B cell (primary cell): ENCODE results near the gene SLC39A11. TPM values are rescaled to one million over a fixed set of nuclear protein-coding genes. Genes with fewer than 3 reads are reported as not detected.

Experiments used
- ATAC-seq: fragments of 200-7000 bp; cut with Tn5 transposase; one replicate; pipeline ENCODE4 v1.10.0; 2021; ENCODE audit warnings: low read depth, mild to moderate bottlenecking, moderate number of reproducible peaks, moderate library complexity
- CTCF ChIA-PET: fragments of 350-600 bp; sonication (Branson Sonifier 250); formaldehyde crosslinking; loops from one replicate; lab custom pipeline; 2021; ENCODE audit warnings: antibody characterized with exemption, inconsistent platforms; lab: Charles Lee
- POLR2A ChIA-PET: fragments of 350-600 bp; sonication (Branson Sonifier 250); formaldehyde crosslinking; loops from one replicate; lab custom pipeline; 2021; ENCODE audit warnings: antibody characterized with exemption; lab: Charles Lee
- DNase-seq: peaks from one replicate; pipeline ENCODE4 v3.0.0; 2013
- H2AFZ ChIP-seq: 2 replicates; pipeline ENCODE4 v1.6.1; 2012; ENCODE audit warnings: mild to moderate bottlenecking, low read depth, low read length; ENCODE audit not compliant: insufficient read depth, poor library complexity, severe bottlenecking
- H3K27ac ChIP-seq, 2 donors: 1 replicate in 1 of 2; 2 replicates in 1 of 2; pipeline ENCODE4 v1.5.1; 2012 to 2013; ENCODE audit warnings: low read length in 2 of 2, mild to moderate bottlenecking in 2 of 2, moderate library complexity in 1 of 2
- H3K27me3 ChIP-seq, 4 experiments: fragments of 200-600 bp in 1 of 4; sonication (generic) in 1 of 4; replicated peaks in 1 of 4; 1 replicate in 2 of 4; 2 replicates in 2 of 4; pipeline versions ENCODE4 v1.6.1 to v1.7.0; 2013 to 2016; ENCODE audit warnings: low read length in 3 of 4, mild to moderate bottlenecking in 2 of 4, mixed read lengths in 1 of 4, moderate library complexity in 1 of 4; ENCODE audit not compliant: insufficient read depth in 4 of 4, control insufficient read depth in 3 of 4; ENCODE audit errors: control extremely low read depth in 1 of 4
- H3K36me3 ChIP-seq, 2 experiments: replicated peaks in 1 of 2; 1 replicate in 1 of 2; 2 replicates in 1 of 2; pipeline versions ENCODE4 v1.6.1 to v1.7.1; 2013; ENCODE audit warnings: low read length in 1 of 2; ENCODE audit not compliant: insufficient read depth in 2 of 2, control insufficient read depth in 1 of 2; ENCODE audit errors: control extremely low read depth in 1 of 2, extremely low read depth in 1 of 2
- H3K4me1 ChIP-seq, 2 donors: fragments of 200-600 bp in 1 of 2; sonication (generic) in 1 of 2; 1 replicate in 1 of 2; 2 replicates in 1 of 2; pipeline versions ENCODE4 v1.5.1 to v1.6.1; 2013 to 2017; ENCODE audit warnings: low read length in 2 of 2; ENCODE audit not compliant: control insufficient read depth in 2 of 2, insufficient read depth in 2 of 2
- H3K4me2 ChIP-seq: replicated peaks from 2 replicates; pipeline ENCODE3; 2012; ENCODE audit warnings: mild to moderate bottlenecking, low read depth, low read length; ENCODE audit not compliant: poor library complexity, severe bottlenecking
- H3K4me3 ChIP-seq, 5 experiments: fragments of 200-600 bp in 1 of 5; sonication (generic) in 1 of 5; 1 replicate in 3 of 5; 2 replicates in 2 of 5; pipeline versions ENCODE4 v1.5.1 to v1.7.0; 2011 to 2016; ENCODE audit warnings: low read length in 4 of 5, mild to moderate bottlenecking in 4 of 5, low read depth in 2 of 5, control low read depth in 1 of 5, moderate library complexity in 1 of 5; ENCODE audit not compliant: insufficient read depth in 1 of 5; ENCODE audit errors: control extremely low read depth in 1 of 5, extremely low read depth in 1 of 5
- H3K79me2 ChIP-seq: fragments of 200-600 bp; sonication (generic); one replicate; pipeline ENCODE4 v1.6.0; 2016; ENCODE audit warnings: low read length; ENCODE audit not compliant: control insufficient read depth, insufficient read depth
- H3K9ac ChIP-seq: fragments of 200-600 bp; sonication (generic); 2 replicates; pipeline ENCODE4 v1.6.1; 2017; ENCODE audit warnings: mild to moderate bottlenecking, low read length, moderate library complexity
- H3K9me3 ChIP-seq, 3 donors: one replicate each; pipeline versions ENCODE4 v1.6.1 to v1.7.1; 2013; ENCODE audit warnings: low read length in 2 of 3; ENCODE audit not compliant: control insufficient read depth in 2 of 3, insufficient read depth in 1 of 3; ENCODE audit errors: control extremely low read depth in 1 of 3
- H4K20me1 ChIP-seq: 2 replicates; pipeline ENCODE4 v1.6.0; 2012; ENCODE audit warnings: mild to moderate bottlenecking, low read length; ENCODE audit not compliant: insufficient read depth, control insufficient read depth, poor library complexity, severe bottlenecking
- H3K27ac Mint-ChIP-seq: one replicate; pipeline ENCODE4 v1.8.0; 2021; ENCODE audit warnings: mixed read lengths
- H3K27me3 Mint-ChIP-seq: one replicate; pipeline ENCODE4 v1.8.0; 2021; ENCODE audit warnings: mixed read lengths
- H3K4me1 Mint-ChIP-seq: one replicate; pipeline ENCODE4 v1.8.0; 2021; ENCODE audit warnings: mixed read lengths
- H3K4me3 Mint-ChIP-seq: one replicate; pipeline ENCODE4 v1.8.0; 2021; ENCODE audit warnings: mixed read lengths
- H3K9me3 Mint-ChIP-seq: one replicate; pipeline ENCODE4 v1.8.0; 2022; ENCODE audit warnings: mixed read lengths; ENCODE audit not compliant: insufficient read depth
- CTCF ChIP-seq: fragments of 200-600 bp; IDR thresholded peaks from one replicate; pipeline ENCODE4 v1.8.0; 2022; ENCODE audit warnings: antibody characterized with exemption, mild to moderate bottlenecking
- EZH2 ChIP-seq: IDR thresholded peaks from 2 replicates; pipeline ENCODE4 v1.6.1; 2012; ENCODE audit warnings: borderline replicate concordance, low read depth, mild to moderate bottlenecking, moderate library complexity, low read length; ENCODE audit not compliant: insufficient read depth, poor library complexity, severe bottlenecking
- WGBS: methylation state at CpG from one replicate; pipeline ENCODE4 v1.1.5; 2013; ENCODE audit warnings: missing lambda C conversion rate; ENCODE audit not compliant: insufficient coverage; 5-methylcytosine and 5-hydroxymethylcytosine counted together
- intact Hi-C: fragments of 100-400 bp; cut with micrococcal nuclease; formaldehyde crosslinking; loops from one replicate; pipeline ENCODE4 v1.10.0; 2022
- polyA plus RNA-seq: library from polyadenylated mRNA; depleted of rRNA; stranded (reverse); fragments of >200 nt; gene quantifications from 2 replicates; pipeline ENCODE4 v1.2.3, GENCODE V29; 2012
- total RNA-seq, 2 donors: library from RNA; stranded (reverse); fragments of 120-200 nt in 1 of 2; gene quantifications; 1 replicate in 1 of 2; 2 replicates in 1 of 2; pipeline versions ENCODE4 v1.2.3 to v1.2.4, GENCODE V29; 2013 to 2022

Gene SLC39A11
- total and polyA plus RNA-seq, 2 donors (not counting 1 experiment from before 2014, with no cell fraction given), result 6.9 to 39.6 TPM

DNA sequence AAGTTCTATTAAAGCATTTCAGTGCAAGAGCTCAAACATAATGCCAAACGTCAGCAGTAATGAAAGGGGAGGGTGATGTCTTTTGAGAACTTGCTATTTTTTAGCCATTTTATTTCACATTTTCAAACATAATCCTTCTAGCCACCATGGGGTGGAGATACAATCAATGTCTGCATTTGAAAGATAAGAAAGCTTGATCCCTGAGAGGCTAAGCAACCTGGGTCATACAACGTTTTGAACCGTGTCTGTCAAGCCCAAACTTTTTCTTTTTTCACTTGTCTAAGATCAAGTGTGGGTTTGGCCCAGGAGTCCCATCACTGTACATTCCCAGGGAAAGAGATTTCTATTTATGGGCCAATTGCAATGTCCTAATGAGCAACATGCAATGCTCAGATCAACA, 331.1 kb downstream of the SLC39A11 start:
- Histone ChIP-seq H2AFZ (no peak overlapping the region), H3K9me3 (peaks cover 0 to 10% (median 0%) of the 10 kb centered on the region in 3 donors), H3K27ac (no peak overlapping the region), H3K4me2 (no peak overlapping the region), H3K27me3 (no peaks in the 10 kb centered on the region), H3K4me1 (no peaks in the 10 kb centered on the region), H3K79me2 (no peaks in the 10 kb centered on the region), H3K4me3 (no peak overlapping the region), H4K20me1 (no peaks in the 10 kb centered on the region), H3K36me3 (no peaks in the 10 kb centered on the region), H3K9ac (no peak overlapping the region)
- Mint-ChIP-seq H3K4me1 (no peaks in the 10 kb centered on the region), H3K4me3 (no peak overlapping the region), H3K27ac (no peak overlapping the region), H3K9me3 (peaks cover under 1% of the 10 kb centered on the region), H3K27me3 (no peaks in the 10 kb centered on the region)
- CTCF ChIA-PET, result no interaction called here
- no peak for TF ChIP-seq EZH2
- no peak for TF ChIP-seq CTCF
- intact Hi-C loops, result no loop called here
- DNase-seq (no peak), ATAC-seq (no peak)
- POLR2A ChIA-PET, result no interaction called here
- WGBS, result no CpG with 5 or more reads among the region's 3 CpGs

GRCh38 chr17:72760368-72760767, 332.1 kb downstream of the SLC39A11 start:
- no peak for ATAC-seq
- H3K27ac Mint-ChIP-seq, result no peak overlapping the region
- POLR2A ChIA-PET, result no interaction called here

More at GRCh38 chr17:72760368-72760767, 332.1 kb downstream of the SLC39A11 start:
- no peak for DNase-seq
- Mint-ChIP-seq H3K4me3 (no peak overlapping the region), H3K27me3 (no peaks in the 10 kb centered on the region), H3K9me3 (peaks cover 3% of the 10 kb centered on the region), H3K4me1 (no peaks in the 10 kb centered on the region)
- Histone ChIP-seq H3K27ac (no peak overlapping the region), H3K36me3 (no peaks in the 10 kb centered on the region), H3K27me3 (no peaks in the 10 kb centered on the region), H3K9me3 (peaks cover 0 to 12% (median 0%) of the 10 kb centered on the region in 3 donors), H3K9ac (no peak overlapping the region), H3K4me3 (no peak overlapping the region), H3K4me1 (no peaks in the 10 kb centered on the region), H2AFZ (no peak overlapping the region), H3K4me2 (no peak overlapping the region), H4K20me1 (no peaks in the 10 kb centered on the region), H3K79me2 (no peaks in the 10 kb centered on the region)
- TF ChIP-seq EZH2 (no peak), CTCF (no peak)
- CTCF ChIA-PET, result no interaction called here
- intact Hi-C loops, result no loop called here
- 97% methylated on average over 6 of the region's 6 CpGs for WGBS
